K562 (cell line): ENCODE measurements around the gene MYADML2. TPM values are rescaled to one million over a fixed set of nuclear protein-coding genes. Genes with fewer than 3 reads are reported as not detected.
A peak's percentile ranks its signal among the peaks of the same experiment; 100 is the strongest.

Experiments
- FOXM1 ChIP-seq, 2 experiments: fragments of 450-650 bp in 1 of 2; sonication (generic) in 1 of 2; formaldehyde crosslinking in 1 of 2; IDR thresholded peaks; 2 replicates each; pipeline versions ENCODE4 v1.6.1 to v1.9.0; 2017 to 2022; ENCODE audit warnings: low read depth in 2 of 2, mild to moderate bottlenecking in 2 of 2, missing genetic modification reagents in 1 of 2, moderate library complexity in 1 of 2
- KAT7 ChIP-seq: sonication (generic); formaldehyde crosslinking; IDR thresholded peaks from 2 replicates; pipeline ENCODE4 v1.8.0; 2022; ENCODE audit warnings: missing genetic modification reagents, mild to moderate bottlenecking, borderline replicate concordance
- KDM4B ChIP-seq, 2 experiments: fragments of 450-650 bp in 1 of 2; sonication (generic) in 1 of 2; IDR thresholded peaks; 2 replicates each; pipeline ENCODE4 v1.6.1; 2016 to 2017; ENCODE audit warnings: borderline replicate concordance in 2 of 2, antibody characterized with exemption in 1 of 2, low read depth in 1 of 2, mild to moderate bottlenecking in 1 of 2
- L3MBTL2 ChIP-seq: fragments of 450-650 bp; IDR thresholded peaks from 2 replicates; pipeline ENCODE4 v1.6.1; 2016; ENCODE audit warnings: mild to moderate bottlenecking, moderate library complexity
- MEF2A ChIP-seq: IDR thresholded peaks from 2 replicates; pipeline ENCODE4 v1.6.1; 2011; ENCODE audit warnings: low read depth, mild to moderate bottlenecking, low read length, moderate library complexity; ENCODE audit not compliant: control insufficient read depth
- MEF2D ChIP-seq: conservative IDR thresholded peaks from 2 replicates; pipeline ENCODE4 v1.6.1; 2016; ENCODE audit warnings: low read depth, missing genetic modification characterization, missing compliant biosample characterization
- POLR2G ChIP-seq: fragments of 200-400 bp; formaldehyde crosslinking; IDR thresholded peaks from 2 replicates; pipeline ENCODE4 v1.6.1; 2017; ENCODE audit warnings: low read depth, mild to moderate bottlenecking, antibody characterized with exemption, low read length, moderate library complexity
- RHOXF2B ChIP-seq: fragments of 250-450 bp; sonication (Bioruptor Pico); conservative IDR thresholded peaks from 2 replicates; pipeline ENCODE4 v1.5.1; 2021
- ZNF3 ChIP-seq: fragments of 250-450 bp; sonication (Bioruptor Pico); IDR thresholded peaks from 2 replicates; pipeline ENCODE4 v1.5.0; 2021; ENCODE audit warnings: mild to moderate bottlenecking, moderate library complexity
- polyA plus RNA-seq, 8 experiments: library from polyadenylated mRNA; depleted of rRNA in 4 of 8; stranded (reverse) in 5 of 8; unstranded in 3 of 8; fragments of >200 nt; fragmentation: Nextera tagmentation in 2 of 8; fragmentation: Illumina TruSeq in 1 of 8; extraction: Ambion mirVana in 2 of 8; extraction: Trizol in 1 of 8; gene quantifications; 2 replicates each; pipeline versions ENCODE4 v1.2.1 to v1.2.3, GENCODE V29; 2011 to 2014; ENCODE audit warnings: inconsistent platforms in 1 of 8, missing spikeins in 1 of 8
- total RNA-seq, 7 experiments: library from RNA; depleted of rRNA in 6 of 7; stranded (reverse); fragments of >200 nt in 6 of 7; fragmentation: Illumina TruSeq in 2 of 7; extraction: Trizol in 2 of 7; gene quantifications; 2 replicates each; pipeline versions ENCODE4 v1.2.1 to v1.2.3, GENCODE V29; 2011 to 2021; ENCODE audit warnings: low replicate concordance in 1 of 7
- TF ChIP-seq, protein P1 (sequence below): fragments of 450-650 bp; IDR thresholded peaks from 2 replicates; pipeline ENCODE4 v1.6.1; 2017; ENCODE audit warnings: antibody characterized with exemption, mild to moderate bottlenecking
- TF ChIP-seq, protein P2 (sequence below): sonication (generic); formaldehyde crosslinking; IDR thresholded peaks from 2 replicates; pipeline ENCODE4 v1.8.1; 2023; ENCODE audit warnings: mild to moderate bottlenecking, missing genetic modification reagents
- TF ChIP-seq, protein P3 (sequence below): fragments of 450-650 bp; conservative IDR thresholded peaks from 2 replicates; pipeline ENCODE4 v1.6.1; 2016; ENCODE audit warnings: missing genetic modification characterization, low read depth, mild to moderate bottlenecking, control low read depth, missing compliant biosample characterization
- TF ChIP-seq, protein P4 (sequence below): fragments of 250-450 bp; sonication (Bioruptor Pico); IDR thresholded peaks from 2 replicates; pipeline ENCODE4 v1.5.0; 2021; ENCODE audit warnings: mild to moderate bottlenecking, moderate library complexity

The MYADML2 gene
- total and polyA plus RNA-seq, 9 of the 15 experiments (the other 6 are each of a cell fraction or from before 2014, with no cell fraction given): not detected

DNA sequence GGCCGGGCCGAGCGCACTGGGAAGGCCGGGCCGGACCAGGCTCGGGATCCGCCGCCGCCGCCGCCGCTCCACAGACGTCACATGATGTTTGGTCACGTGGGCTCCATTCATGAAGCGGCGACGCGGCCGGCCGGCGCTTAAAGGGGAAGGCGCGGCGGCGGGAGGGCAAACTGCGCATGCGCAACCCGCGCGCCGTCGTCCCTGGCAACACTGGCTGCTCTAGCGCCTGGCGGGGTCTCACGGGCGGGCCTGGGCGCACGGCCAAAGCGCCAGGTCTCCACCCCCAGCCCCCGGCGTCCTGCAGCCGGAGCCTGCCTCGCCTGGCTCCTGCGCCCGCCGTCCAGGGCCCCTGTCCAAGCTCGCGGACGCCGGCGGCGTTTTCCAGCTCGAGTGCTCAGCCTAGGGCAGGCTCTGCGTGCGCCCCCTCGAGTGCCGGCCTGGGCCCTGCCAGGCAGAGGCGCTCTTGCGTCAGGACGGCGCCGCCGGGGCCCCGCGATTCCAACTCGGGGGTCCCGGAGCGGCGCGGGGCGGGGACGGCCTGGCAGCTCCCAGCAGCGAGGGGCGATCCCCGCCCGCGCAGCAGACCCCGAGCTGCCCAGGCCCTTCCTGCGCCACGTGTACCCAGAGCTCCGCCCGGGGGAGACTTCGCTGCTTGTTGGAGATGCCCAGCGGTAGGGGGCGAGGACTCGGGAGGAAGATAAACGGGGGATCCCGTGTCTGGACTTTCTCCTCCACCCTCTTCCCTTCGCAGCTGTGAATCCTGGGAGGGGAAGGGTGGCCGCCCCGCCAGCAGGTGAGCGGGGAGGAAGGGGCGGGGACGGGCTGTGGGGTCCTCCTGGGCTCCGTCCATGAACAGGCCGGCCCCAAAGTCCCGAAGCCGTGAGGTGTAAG lies 19.1 kb downstream of the MYADML2 start, which contains the start of gene MAFG (continued):
- TF ChIP-seq, protein P1, sequence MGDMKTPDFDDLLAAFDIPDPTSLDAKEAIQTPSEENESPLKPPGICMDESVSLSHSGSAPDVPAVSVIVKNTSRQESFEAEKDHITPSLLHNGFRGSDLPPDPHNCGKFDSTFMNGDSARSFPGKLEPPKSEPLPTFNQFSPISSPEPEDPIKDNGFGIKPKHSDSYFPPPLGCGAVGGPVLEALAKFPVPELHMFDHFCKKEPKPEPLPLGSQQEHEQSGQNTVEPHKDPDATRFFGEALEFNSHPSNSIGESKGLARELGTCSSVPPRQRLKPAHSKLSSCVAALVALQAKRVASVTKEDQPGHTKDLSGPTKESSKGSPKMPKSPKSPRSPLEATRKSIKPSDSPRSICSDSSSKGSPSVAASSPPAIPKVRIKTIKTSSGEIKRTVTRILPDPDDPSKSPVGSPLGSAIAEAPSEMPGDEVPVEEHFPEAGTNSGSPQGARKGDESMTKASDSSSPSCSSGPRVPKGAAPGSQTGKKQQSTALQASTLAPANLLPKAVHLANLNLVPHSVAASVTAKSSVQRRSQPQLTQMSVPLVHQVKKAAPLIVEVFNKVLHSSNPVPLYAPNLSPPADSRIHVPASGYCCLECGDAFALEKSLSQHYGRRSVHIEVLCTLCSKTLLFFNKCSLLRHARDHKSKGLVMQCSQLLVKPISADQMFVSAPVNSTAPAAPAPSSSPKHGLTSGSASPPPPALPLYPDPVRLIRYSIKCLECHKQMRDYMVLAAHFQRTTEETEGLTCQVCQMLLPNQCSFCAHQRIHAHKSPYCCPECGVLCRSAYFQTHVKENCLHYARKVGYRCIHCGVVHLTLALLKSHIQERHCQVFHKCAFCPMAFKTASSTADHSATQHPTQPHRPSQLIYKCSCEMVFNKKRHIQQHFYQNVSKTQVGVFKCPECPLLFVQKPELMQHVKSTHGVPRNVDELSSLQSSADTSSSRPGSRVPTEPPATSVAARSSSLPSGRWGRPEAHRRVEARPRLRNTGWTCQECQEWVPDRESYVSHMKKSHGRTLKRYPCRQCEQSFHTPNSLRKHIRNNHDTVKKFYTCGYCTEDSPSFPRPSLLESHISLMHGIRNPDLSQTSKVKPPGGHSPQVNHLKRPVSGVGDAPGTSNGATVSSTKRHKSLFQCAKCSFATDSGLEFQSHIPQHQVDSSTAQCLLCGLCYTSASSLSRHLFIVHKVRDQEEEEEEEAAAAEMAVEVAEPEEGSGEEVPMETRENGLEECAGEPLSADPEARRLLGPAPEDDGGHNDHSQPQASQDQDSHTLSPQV: peak; percentile 55; the same call in 1 of the 2 replicates
- TF ChIP-seq MEF2D (tag) (no peak), RHOXF2B (CRISPR knock-in tag) (0 out of 2 replicates have a peak, but pooled peaks have one; percentile 6), FOXM1 (IDR thresholded peaks at IDR 0.05; ENCODE audit: low read depth) (no peak), FOXM1 (CRISPR knock-in tag; IDR thresholded peaks at IDR 0.05; ENCODE audit: low read depth) (peak; percentile 66; the same call in 1 of the 2 replicates), MEF2A (no peak), L3MBTL2 (peak; percentile 84), POLR2G (peak; percentile 75), ZNF3 (CRISPR knock-in tag) (no peak), KDM4B (IDR thresholded peaks at IDR 0.05; ENCODE audit: borderline replicate concordance in 2 of 2, low read depth in 1 of 2) (no peak), KAT7 (peak; percentile 81)
- TF ChIP-seq, protein P2, sequence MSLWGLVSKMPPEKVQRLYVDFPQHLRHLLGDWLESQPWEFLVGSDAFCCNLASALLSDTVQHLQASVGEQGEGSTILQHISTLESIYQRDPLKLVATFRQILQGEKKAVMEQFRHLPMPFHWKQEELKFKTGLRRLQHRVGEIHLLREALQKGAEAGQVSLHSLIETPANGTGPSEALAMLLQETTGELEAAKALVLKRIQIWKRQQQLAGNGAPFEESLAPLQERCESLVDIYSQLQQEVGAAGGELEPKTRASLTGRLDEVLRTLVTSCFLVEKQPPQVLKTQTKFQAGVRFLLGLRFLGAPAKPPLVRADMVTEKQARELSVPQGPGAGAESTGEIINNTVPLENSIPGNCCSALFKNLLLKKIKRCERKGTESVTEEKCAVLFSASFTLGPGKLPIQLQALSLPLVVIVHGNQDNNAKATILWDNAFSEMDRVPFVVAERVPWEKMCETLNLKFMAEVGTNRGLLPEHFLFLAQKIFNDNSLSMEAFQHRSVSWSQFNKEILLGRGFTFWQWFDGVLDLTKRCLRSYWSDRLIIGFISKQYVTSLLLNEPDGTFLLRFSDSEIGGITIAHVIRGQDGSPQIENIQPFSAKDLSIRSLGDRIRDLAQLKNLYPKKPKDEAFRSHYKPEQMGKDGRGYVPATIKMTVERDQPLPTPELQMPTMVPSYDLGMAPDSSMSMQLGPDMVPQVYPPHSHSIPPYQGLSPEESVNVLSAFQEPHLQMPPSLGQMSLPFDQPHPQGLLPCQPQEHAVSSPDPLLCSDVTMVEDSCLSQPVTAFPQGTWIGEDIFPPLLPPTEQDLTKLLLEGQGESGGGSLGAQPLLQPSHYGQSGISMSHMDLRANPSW (CRISPR knock-in tag): no peak
- TF ChIP-seq, protein P3, sequence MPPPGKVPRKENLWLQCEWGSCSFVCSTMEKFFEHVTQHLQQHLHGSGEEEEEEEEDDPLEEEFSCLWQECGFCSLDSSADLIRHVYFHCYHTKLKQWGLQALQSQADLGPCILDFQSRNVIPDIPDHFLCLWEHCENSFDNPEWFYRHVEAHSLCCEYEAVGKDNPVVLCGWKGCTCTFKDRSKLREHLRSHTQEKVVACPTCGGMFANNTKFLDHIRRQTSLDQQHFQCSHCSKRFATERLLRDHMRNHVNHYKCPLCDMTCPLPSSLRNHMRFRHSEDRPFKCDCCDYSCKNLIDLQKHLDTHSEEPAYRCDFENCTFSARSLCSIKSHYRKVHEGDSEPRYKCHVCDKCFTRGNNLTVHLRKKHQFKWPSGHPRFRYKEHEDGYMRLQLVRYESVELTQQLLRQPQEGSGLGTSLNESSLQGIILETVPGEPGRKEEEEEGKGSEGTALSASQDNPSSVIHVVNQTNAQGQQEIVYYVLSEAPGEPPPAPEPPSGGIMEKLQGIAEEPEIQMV (tag): no peak
- TF ChIP-seq, protein P4, sequence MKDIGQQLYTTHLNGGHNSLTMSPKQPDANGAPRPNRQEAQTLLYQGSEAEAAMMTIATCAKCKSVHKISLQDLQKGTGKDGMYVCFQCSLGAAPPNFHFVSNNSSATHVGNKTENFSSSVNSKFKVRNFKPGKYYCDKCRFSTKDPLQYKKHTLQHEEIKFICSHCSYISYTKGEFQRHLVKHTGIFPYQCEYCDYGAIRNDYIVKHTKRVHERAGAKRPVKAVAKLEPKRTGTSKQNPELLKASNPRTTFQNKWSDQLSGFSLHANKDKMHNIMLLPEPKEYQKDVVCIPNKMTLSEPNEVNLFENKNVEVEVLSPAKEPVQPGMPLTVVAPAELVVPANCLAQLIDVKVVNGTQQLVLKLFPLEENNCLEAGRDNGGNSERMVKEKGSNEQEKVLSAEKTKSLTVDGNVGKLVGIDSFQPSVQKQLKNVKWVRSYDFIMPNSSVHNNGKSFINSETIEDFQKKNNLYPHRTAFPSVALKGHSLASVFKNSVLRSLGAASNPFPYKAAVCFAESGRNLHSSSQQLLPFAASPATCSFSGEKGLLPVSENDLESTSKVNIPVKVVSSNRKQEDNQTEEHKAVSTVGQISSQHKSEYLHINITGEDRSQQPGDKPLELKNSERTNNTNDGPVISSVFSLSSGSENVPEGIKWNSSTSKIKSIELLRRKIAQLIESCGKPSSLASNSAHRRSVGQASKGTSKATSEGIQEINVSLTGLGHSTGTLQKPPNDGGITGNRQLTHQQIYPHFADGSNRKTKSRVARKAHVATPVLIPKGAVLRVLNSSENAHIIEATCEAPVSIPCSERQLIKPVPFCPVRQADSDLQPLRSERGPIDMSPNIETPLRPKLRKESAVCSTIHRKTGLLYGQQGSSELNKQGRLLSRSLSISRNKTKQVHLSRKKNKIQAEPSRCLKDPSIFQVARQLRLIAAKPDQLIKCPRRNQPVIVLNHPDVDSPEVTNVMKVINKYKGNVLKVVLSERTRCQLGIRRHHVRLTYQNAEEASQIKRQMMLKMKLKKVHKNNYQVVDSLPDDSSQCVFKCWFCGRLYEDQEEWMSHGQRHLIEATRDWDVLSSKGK: no peak
